HEK293 (cell line): ENCODE results near the gene LAMB4.

Source experiments
- CTCF ChIA-PET: fragments of 350-600 bp; formaldehyde crosslinking; extraction: SDS; loops from one replicate; lab custom pipeline; 2021; ENCODE audit warnings: antibody characterized with exemption; lab: Yijun Ruan, JAX
- POLR2A ChIA-PET: fragments of 300-600 bp; formaldehyde crosslinking; extraction: SDS; loops from one replicate; lab custom pipeline; 2020; ENCODE audit warnings: antibody characterized with exemption, inconsistent platforms; lab: Yijun Ruan, JAX
- H3K27ac ChIP-seq: fragments of 200-500 bp; sonication (Bioruptor generic); 2 replicates; pipeline ENCODE4 v1.5.1; 2014; ENCODE audit warnings: low read depth, low read length, control low read depth, inconsistent platforms; ENCODE audit errors: extremely low read depth
- H3K36me3 ChIP-seq, 2 experiments: fragments of 200-500 bp in 1 of 2; sonication (Bioruptor generic) in 1 of 2; 1 replicate in 1 of 2; 2 replicates in 1 of 2; pipeline ENCODE4 v1.5.1; 2014 to 2017; ENCODE audit warnings: inconsistent platforms in 2 of 2, low read length in 2 of 2; ENCODE audit not compliant: control insufficient read depth in 2 of 2, insufficient read depth in 1 of 2
- H3K4me1 ChIP-seq: fragments of 200-500 bp; sonication (Bioruptor generic); 2 replicates; pipeline ENCODE4 v1.5.1; 2014; ENCODE audit warnings: mild to moderate bottlenecking, low read length, inconsistent platforms; ENCODE audit not compliant: control insufficient read depth, insufficient read depth
- H3K4me3 ChIP-seq: 2 replicates; pipeline ENCODE4 v1.5.1; 2011; ENCODE audit warnings: low read depth, mild to moderate bottlenecking, control low read depth, low read length, moderate library complexity
- H3K9me3 ChIP-seq: fragments of 200-500 bp; sonication (Bioruptor generic); 2 replicates; pipeline ENCODE4 v1.5.1; 2014; ENCODE audit warnings: low read depth, low read length, inconsistent platforms; ENCODE audit not compliant: control insufficient read depth, insufficient read depth
- IKZF3 ChIP-seq: fragments of 450-650 bp; IDR thresholded peaks from 2 replicates; pipeline ENCODE4 v1.5.0; 2018; ENCODE audit warnings: missing biosample characterization, mild to moderate bottlenecking, missing genetic modification characterization, moderate library complexity
- OVOL3 ChIP-seq: fragments of 450-650 bp; formaldehyde crosslinking; IDR thresholded peaks from 2 replicates; pipeline ENCODE4 v1.5.1; 2016; ENCODE audit warnings: missing biosample characterization, missing genetic modification characterization
- PATZ1 ChIP-seq: fragments of 450-650 bp; formaldehyde crosslinking; IDR thresholded peaks from 2 replicates; pipeline ENCODE4 v1.5.1; 2016; ENCODE audit warnings: missing biosample characterization, missing genetic modification characterization
- PRDM1 ChIP-seq: fragments of 450-650 bp; formaldehyde crosslinking; IDR thresholded peaks from 2 replicates; pipeline ENCODE4; 2016; ENCODE audit warnings: missing biosample characterization, missing genetic modification characterization
- SCRT2 ChIP-seq: fragments of 450-650 bp; formaldehyde crosslinking; IDR thresholded peaks from 2 replicates; pipeline ENCODE4 v1.5.1; 2016; ENCODE audit warnings: missing biosample characterization, missing genetic modification characterization
- SP2 ChIP-seq: fragments of 450-650 bp; formaldehyde crosslinking; IDR thresholded peaks from 2 replicates; pipeline ENCODE4 v1.5.1; 2016; ENCODE audit warnings: missing biosample characterization, missing genetic modification characterization
- TRIM28 ChIP-seq: IDR thresholded peaks from 2 replicates; pipeline ENCODE4 v1.6.1; 2011; ENCODE audit warnings: low read length, control low read depth, borderline replicate concordance
- ZBTB17 ChIP-seq: fragments of 450-650 bp; formaldehyde crosslinking; IDR thresholded peaks from 2 replicates; pipeline ENCODE4 v1.5.1; 2016; ENCODE audit warnings: missing biosample characterization, missing genetic modification characterization
- ZBTB8A ChIP-seq: fragments of 450-650 bp; formaldehyde crosslinking; IDR thresholded peaks from 2 replicates; pipeline ENCODE4 v1.5.1; 2016; ENCODE audit warnings: missing biosample characterization, missing genetic modification characterization
- ZFP3 ChIP-seq: fragments of 450-650 bp; formaldehyde crosslinking; IDR thresholded peaks from 2 replicates; pipeline ENCODE4 v1.5.1; 2016; ENCODE audit warnings: low read depth, missing biosample characterization, missing genetic modification characterization
- ZNF112 ChIP-seq: fragments of 450-650 bp; formaldehyde crosslinking; IDR thresholded peaks from 2 replicates; pipeline ENCODE4 v1.5.0; 2017; ENCODE audit warnings: missing biosample characterization, missing genetic modification characterization
- ZNF138 ChIP-seq: fragments of 450-650 bp; formaldehyde crosslinking; IDR thresholded peaks from 2 replicates; pipeline ENCODE4 v1.5.1; 2016; ENCODE audit warnings: missing biosample characterization, missing genetic modification characterization, borderline replicate concordance
- ZNF23 ChIP-seq: fragments of 450-650 bp; formaldehyde crosslinking; IDR thresholded peaks from 2 replicates; pipeline ENCODE4 v1.5.1; 2016; ENCODE audit warnings: missing biosample characterization, missing genetic modification characterization, borderline replicate concordance
- ZNF341 ChIP-seq: fragments of 450-650 bp; formaldehyde crosslinking; IDR thresholded peaks from 2 replicates; pipeline ENCODE4; 2016; ENCODE audit warnings: low read depth, missing biosample characterization, missing genetic modification characterization
- ZNF354C ChIP-seq: fragments of 450-650 bp; formaldehyde crosslinking; IDR thresholded peaks from 2 replicates; pipeline ENCODE4 v1.5.1; 2016; ENCODE audit warnings: missing biosample characterization, missing genetic modification characterization, low read depth, borderline replicate concordance
- ZNF433 ChIP-seq: fragments of 450-650 bp; formaldehyde crosslinking; IDR thresholded peaks from 2 replicates; pipeline ENCODE4 v1.5.1; 2016; ENCODE audit warnings: missing biosample characterization, missing genetic modification characterization, low read depth
- ZNF510 ChIP-seq: fragments of 450-650 bp; formaldehyde crosslinking; IDR thresholded peaks from 2 replicates; pipeline ENCODE4 v1.5.1; 2018; ENCODE audit warnings: mild to moderate bottlenecking, missing genetic modification characterization, missing biosample characterization; ENCODE audit not compliant: insufficient replicate concordance
- ZNF514 ChIP-seq: fragments of 450-650 bp; formaldehyde crosslinking; IDR thresholded peaks from 2 replicates; pipeline ENCODE4 v1.5.1; 2016; ENCODE audit warnings: missing biosample characterization, missing genetic modification characterization
- ZNF626 ChIP-seq: fragments of 450-650 bp; sonication (Bioruptor Pico); formaldehyde crosslinking; IDR thresholded peaks from 2 replicates; pipeline ENCODE4 v1.5.1; 2018; ENCODE audit warnings: missing biosample characterization, missing genetic modification characterization, inconsistent platforms
- ZNF664 ChIP-seq: fragments of 450-650 bp; formaldehyde crosslinking; IDR thresholded peaks from 2 replicates; pipeline ENCODE4 v1.5.1; 2016; ENCODE audit warnings: missing biosample characterization, missing genetic modification characterization
- ZNF677 ChIP-seq: fragments of 450-650 bp; IDR thresholded peaks from 2 replicates; pipeline ENCODE4 v1.5.0; 2018; ENCODE audit warnings: missing biosample characterization, mild to moderate bottlenecking, missing genetic modification characterization, moderate library complexity
- ZNF785 ChIP-seq: fragments of 450-650 bp; formaldehyde crosslinking; IDR thresholded peaks from 2 replicates; pipeline ENCODE4 v1.5.1; 2016; ENCODE audit warnings: missing biosample characterization, missing genetic modification characterization
- ZNF791 ChIP-seq: fragments of 450-650 bp; formaldehyde crosslinking; IDR thresholded peaks from 2 replicates; pipeline ENCODE4 v1.5.1; 2016; ENCODE audit warnings: missing biosample characterization, missing genetic modification characterization
- ZSCAN30 ChIP-seq: fragments of 450-650 bp; IDR thresholded peaks from 2 replicates; pipeline ENCODE4 v1.5.1; 2018; ENCODE audit warnings: missing biosample characterization, mild to moderate bottlenecking, missing genetic modification characterization, moderate library complexity
- ZSCAN5A ChIP-seq: fragments of 450-650 bp; formaldehyde crosslinking; IDR thresholded peaks from 2 replicates; pipeline ENCODE4 v1.5.1; 2016; ENCODE audit warnings: missing biosample characterization, missing genetic modification characterization
- TF ChIP-seq, protein P1 (sequence below): fragments of 450-650 bp; formaldehyde crosslinking; IDR thresholded peaks from 2 replicates; pipeline ENCODE4 v1.5.1; 2017; ENCODE audit warnings: missing biosample characterization, missing genetic modification characterization
- TF ChIP-seq, protein P2 (sequence below): fragments of 450-650 bp; formaldehyde crosslinking; IDR thresholded peaks from 2 replicates; pipeline ENCODE4 v1.5.1; 2016; ENCODE audit warnings: missing biosample characterization, missing genetic modification characterization

Gene LAMB4

DNA sequence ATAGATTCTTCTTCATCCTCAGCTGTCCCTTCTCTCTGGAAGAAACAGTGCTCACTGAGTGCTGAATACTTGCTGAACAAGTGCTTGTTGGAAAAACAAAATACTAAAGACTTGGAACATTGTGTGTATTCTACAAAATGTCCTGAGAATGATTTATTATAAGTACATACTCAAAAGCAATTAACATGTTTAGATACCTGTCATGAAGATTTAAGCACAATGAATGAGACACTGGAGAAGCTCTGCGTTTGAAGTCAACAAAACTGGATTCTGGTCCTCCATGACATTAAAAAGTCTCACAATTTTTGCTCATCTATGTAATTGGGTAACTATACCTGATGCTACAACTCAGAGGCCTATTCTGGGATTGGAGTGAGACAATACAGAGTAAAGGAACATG, 92.4 kb downstream of the LAMB4 start:
- Histone ChIP-seq H3K4me1 (no peaks in the 10 kb centered on the region), H3K36me3 (no peaks in the 10 kb centered on the region), H3K4me3 (no peak overlapping the region), H3K27ac (no peak overlapping the region), H3K9me3 (no peaks in the 10 kb centered on the region)
- ChIA-PET POLR2A (no interaction called here), CTCF (interaction anchor here (0.7 kb wide), 2 partner anchors 23 to 56 kb away, joined by 3 to 5 read pairs; no protein-coding TSS in a partner anchor)
- TF ChIP-seq ZSCAN30 (no peak), ZNF791 (no peak), ZNF677 (no peak), OVOL3 (no peak), ZNF354C (tag by site-specific recombination) (no peak), PRDM1 (tag by site-specific recombination) (no peak), ZNF138 (tag by site-specific recombination) (no peak), IKZF3 (no peak), TRIM28 (no peak), ZNF785 (tag by site-specific recombination) (no peak), ZFP3 (tag by site-specific recombination) (no peak), ZBTB8A (tag by site-specific recombination) (no peak), ZNF23 (tag by site-specific recombination) (no peak), SP2 (no peak), ZNF433 (tag by site-specific recombination) (no peak), ZBTB17 (no peak)
- TF ChIP-seq, protein P1, sequence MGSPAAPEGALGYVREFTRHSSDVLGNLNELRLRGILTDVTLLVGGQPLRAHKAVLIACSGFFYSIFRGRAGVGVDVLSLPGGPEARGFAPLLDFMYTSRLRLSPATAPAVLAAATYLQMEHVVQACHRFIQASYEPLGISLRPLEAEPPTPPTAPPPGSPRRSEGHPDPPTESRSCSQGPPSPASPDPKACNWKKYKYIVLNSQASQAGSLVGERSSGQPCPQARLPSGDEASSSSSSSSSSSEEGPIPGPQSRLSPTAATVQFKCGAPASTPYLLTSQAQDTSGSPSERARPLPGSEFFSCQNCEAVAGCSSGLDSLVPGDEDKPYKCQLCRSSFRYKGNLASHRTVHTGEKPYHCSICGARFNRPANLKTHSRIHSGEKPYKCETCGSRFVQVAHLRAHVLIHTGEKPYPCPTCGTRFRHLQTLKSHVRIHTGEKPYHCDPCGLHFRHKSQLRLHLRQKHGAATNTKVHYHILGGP (tag by site-specific recombination) = no peak
- TF ChIP-seq, protein P2, sequence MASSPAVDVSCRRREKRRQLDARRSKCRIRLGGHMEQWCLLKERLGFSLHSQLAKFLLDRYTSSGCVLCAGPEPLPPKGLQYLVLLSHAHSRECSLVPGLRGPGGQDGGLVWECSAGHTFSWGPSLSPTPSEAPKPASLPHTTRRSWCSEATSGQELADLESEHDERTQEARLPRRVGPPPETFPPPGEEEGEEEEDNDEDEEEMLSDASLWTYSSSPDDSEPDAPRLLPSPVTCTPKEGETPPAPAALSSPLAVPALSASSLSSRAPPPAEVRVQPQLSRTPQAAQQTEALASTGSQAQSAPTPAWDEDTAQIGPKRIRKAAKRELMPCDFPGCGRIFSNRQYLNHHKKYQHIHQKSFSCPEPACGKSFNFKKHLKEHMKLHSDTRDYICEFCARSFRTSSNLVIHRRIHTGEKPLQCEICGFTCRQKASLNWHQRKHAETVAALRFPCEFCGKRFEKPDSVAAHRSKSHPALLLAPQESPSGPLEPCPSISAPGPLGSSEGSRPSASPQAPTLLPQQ = no peak

GRCh38 chr7:108037140-108037539, 93.0 kb downstream of the LAMB4 start:
- CTCF ChIA-PET = no interaction called here

More at GRCh38 chr7:108037140-108037539, 93.0 kb downstream of the LAMB4 start:
- POLR2A ChIA-PET = no interaction called here
- Histone ChIP-seq H3K27ac (no peak overlapping the region), H3K36me3 (no peaks in the 10 kb centered on the region)
- TF ChIP-seq ZNF112 (tag by site-specific recombination) = no peak
- TF ChIP-seq ZSCAN5A = no peak
- TF ChIP-seq ZNF626 (tag by site-specific recombination) = no peak
- no peak for TF ChIP-seq PATZ1 (tag by site-specific recombination)
- TF ChIP-seq ZNF664 (tag by site-specific recombination) = no peak
- no peak for TF ChIP-seq ZNF510 (tag by site-specific recombination)
- TF ChIP-seq ZNF514 (tag by site-specific recombination) = no peak
- TF ChIP-seq ZNF341 (tag by site-specific recombination) = no peak
- no peak for TF ChIP-seq SCRT2 (tag by site-specific recombination)
- TF ChIP-seq, all 188 proteins: peak for 0
- Histone ChIP-seq H3K9me3 (no peaks in the 10 kb centered on the region), H3K4me3 (no peak overlapping the region), H3K4me1 (no peaks in the 10 kb centered on the region)
